ENCODE data around the gene SLC38A4.

SLC38A4 gene

GRCh38 chr12:46786774-46787173 is 39.0 kb downstream of the SLC38A4 start:
- FAIRE-seq (no peak), DNase-seq (ENCODE audit: insufficient read length, low spot score) (no peak)
- TF ChIP-seq TAF1 (IDR thresholded peaks at IDR 0.05; ENCODE audit: low read depth, low read length) (no peak), POLR2A (IDR thresholded peaks at IDR 0.05; ENCODE audit: low read depth, low read length) (no peak), PAX5 (IDR thresholded peaks at IDR 0.05; ENCODE audit: insufficient read depth, low read length, severe bottlenecking) (no peak), POU2F2 (IDR thresholded peaks at IDR 0.05; ENCODE audit: low read depth, low read length) (no peak), POLR2AphosphoS5 (IDR thresholded peaks at IDR 0.05; ENCODE audit: low read depth, low read length) (no peak), SPI1 (IDR thresholded peaks at IDR 0.05; ENCODE audit: low read depth, low read length) (no peak)

GRCh38 chr12:46785382-46785781 is 40.4 kb downstream of the SLC38A4 start:
- TF ChIP-seq POLR2AphosphoS5 (IDR thresholded peaks at IDR 0.05; ENCODE audit: low read depth, low read length) (no peak), SPI1 (IDR thresholded peaks at IDR 0.05; ENCODE audit: low read depth, low read length) (no peak), POU2F2 (IDR thresholded peaks at IDR 0.05; ENCODE audit: low read depth, low read length) (no peak), POLR2A (IDR thresholded peaks at IDR 0.05; ENCODE audit: low read depth, low read length) (no peak), PAX5 (IDR thresholded peaks at IDR 0.05; ENCODE audit: insufficient read depth, low read length, severe bottlenecking) (no peak), TAF1 (IDR thresholded peaks at IDR 0.05; ENCODE audit: low read depth, low read length) (no peak)
- DNase-seq (ENCODE audit: insufficient read length, low spot score) (no peak), FAIRE-seq (no peak)

DNA sequence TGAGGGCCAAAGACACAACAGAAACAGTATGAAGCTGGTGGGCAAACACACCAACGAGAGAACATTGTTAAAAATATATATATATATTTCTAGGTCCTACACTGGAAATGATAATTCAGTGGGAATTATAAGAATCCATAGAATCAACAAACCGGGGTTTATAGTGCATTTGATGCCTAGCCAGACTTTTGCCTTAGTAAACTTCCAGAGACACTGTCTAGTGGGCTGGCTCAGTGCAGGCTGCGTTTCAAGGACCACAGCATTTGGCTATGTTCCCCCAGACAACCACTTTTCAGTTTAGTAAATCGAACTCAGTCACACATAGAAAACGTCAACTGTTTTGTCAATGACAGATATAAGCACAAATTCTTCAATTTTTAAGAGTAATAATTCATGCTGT is 41.9 kb downstream of the SLC38A4 start:
- no peak for FAIRE-seq
- DNase-seq (ENCODE audit: insufficient read length, low spot score) = no peak
- no peak for TF ChIP-seq TAF1 (IDR thresholded peaks at IDR 0.05; ENCODE audit: low read depth, low read length)

- DNase-seq (ENCODE audit: insufficient read length, low spot score) (no peak), FAIRE-seq (no peak)
Observed at GRCh38 chr12:46779879-46780278, 45.9 kb downstream of the SLC38A4 start.

GRCh38 chr12:46779063-46779462 is 46.7 kb downstream of the SLC38A4 start:
- TF ChIP-seq POU2F2 (IDR thresholded peaks at IDR 0.05; ENCODE audit: low read depth, low read length) (no peak), SPI1 (IDR thresholded peaks at IDR 0.05; ENCODE audit: low read depth, low read length) (no peak), POLR2AphosphoS5 (IDR thresholded peaks at IDR 0.05; ENCODE audit: low read depth, low read length) (no peak), POLR2A (IDR thresholded peaks at IDR 0.05; ENCODE audit: low read depth, low read length) (no peak), TAF1 (IDR thresholded peaks at IDR 0.05; ENCODE audit: low read depth, low read length) (no peak), PAX5 (IDR thresholded peaks at IDR 0.05; ENCODE audit: insufficient read depth, low read length, severe bottlenecking) (no peak)
- no peak for DNase-seq (ENCODE audit: insufficient read length, low spot score)
- FAIRE-seq = no peak

More at GRCh38 chr12:46779879-46780278, 45.9 kb downstream of the SLC38A4 start:
- TF ChIP-seq TAF1 (IDR thresholded peaks at IDR 0.05; ENCODE audit: low read depth, low read length) = no peak
- no peak for TF ChIP-seq POLR2AphosphoS5 (IDR thresholded peaks at IDR 0.05; ENCODE audit: low read depth, low read length)
- no peak for TF ChIP-seq SPI1 (IDR thresholded peaks at IDR 0.05; ENCODE audit: low read depth, low read length)
- TF ChIP-seq PAX5 (IDR thresholded peaks at IDR 0.05; ENCODE audit: insufficient read depth, low read length, severe bottlenecking) = no peak
- no peak for TF ChIP-seq POLR2A (IDR thresholded peaks at IDR 0.05; ENCODE audit: low read depth, low read length)

- no peak for TF ChIP-seq TAF1 (IDR thresholded peaks at IDR 0.05; ENCODE audit: low read depth, low read length)
- no peak for TF ChIP-seq POLR2AphosphoS5 (IDR thresholded peaks at IDR 0.05; ENCODE audit: low read depth, low read length)
- TF ChIP-seq PAX5 (IDR thresholded peaks at IDR 0.05; ENCODE audit: insufficient read depth, low read length, severe bottlenecking) = no peak
- TF ChIP-seq SPI1 (IDR thresholded peaks at IDR 0.05; ENCODE audit: low read depth, low read length) = no peak
- TF ChIP-seq POLR2A (IDR thresholded peaks at IDR 0.05; ENCODE audit: low read depth, low read length) = no peak
- TF ChIP-seq POU2F2 (IDR thresholded peaks at IDR 0.05; ENCODE audit: low read depth, low read length) = no peak
- FAIRE-seq = no peak
Observed at GRCh38 chr12:46778415-46778814, 47.4 kb downstream of the SLC38A4 start.

DNA sequence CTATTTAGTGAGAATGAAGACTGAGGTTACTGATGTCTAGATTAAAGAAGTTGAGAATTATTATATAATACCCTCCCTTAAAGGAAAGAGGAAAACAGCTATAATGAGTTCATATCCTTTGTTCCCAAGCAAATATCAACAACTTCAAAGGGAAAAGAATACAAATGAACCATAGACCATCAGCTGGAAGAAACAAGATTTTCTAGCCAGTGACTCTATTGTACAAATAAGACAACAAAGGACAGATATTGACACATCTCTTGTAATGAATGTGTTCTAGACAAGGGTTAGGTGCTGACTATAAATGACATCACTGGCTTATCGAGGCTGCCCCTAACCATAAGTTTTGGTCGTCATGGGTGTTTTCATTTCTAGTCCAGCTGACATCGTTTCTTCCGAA is 48.2 kb downstream of the SLC38A4 start:
- no peak for FAIRE-seq
- no peak for DNase-seq (ENCODE audit: insufficient read length, low spot score)
- no peak for TF ChIP-seq TAF1 (IDR thresholded peaks at IDR 0.05; ENCODE audit: low read depth, low read length)
- TF ChIP-seq SPI1 (IDR thresholded peaks at IDR 0.05; ENCODE audit: low read depth, low read length) = no peak
- no peak for TF ChIP-seq PAX5 (IDR thresholded peaks at IDR 0.05; ENCODE audit: insufficient read depth, low read length, severe bottlenecking)
- TF ChIP-seq POLR2AphosphoS5 (IDR thresholded peaks at IDR 0.05; ENCODE audit: low read depth, low read length) = no peak
- no peak for TF ChIP-seq POU2F2 (IDR thresholded peaks at IDR 0.05; ENCODE audit: low read depth, low read length)
- TF ChIP-seq POLR2A (IDR thresholded peaks at IDR 0.05; ENCODE audit: low read depth, low read length) = no peak

More at GRCh38 chr12:46778415-46778814, 47.4 kb downstream of the SLC38A4 start:
- no peak for DNase-seq (ENCODE audit: insufficient read length, low spot score)

DNA sequence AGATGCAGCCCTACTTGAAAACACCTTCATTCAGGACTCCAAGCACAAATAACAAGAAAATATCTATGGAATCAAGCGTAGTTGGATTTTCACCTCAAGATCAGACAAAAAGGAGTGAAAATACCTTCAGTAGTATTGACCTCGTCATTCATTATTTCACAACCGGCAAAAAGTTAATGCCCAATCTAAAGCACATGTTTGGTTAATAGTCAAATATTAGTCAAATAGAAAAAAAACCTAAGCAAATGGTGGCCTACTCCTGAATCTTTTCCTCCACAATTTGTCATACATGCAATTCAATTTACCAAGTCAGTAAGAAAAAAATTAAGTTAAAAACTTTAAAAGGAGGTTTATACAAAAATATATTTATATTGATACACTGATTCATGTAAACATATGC is 50.0 kb downstream of the SLC38A4 start:
- no peak for TF ChIP-seq POLR2A (IDR thresholded peaks at IDR 0.05; ENCODE audit: low read depth, low read length)
- TF ChIP-seq POU2F2 (IDR thresholded peaks at IDR 0.05; ENCODE audit: low read depth, low read length) = no peak
- TF ChIP-seq POLR2AphosphoS5 (IDR thresholded peaks at IDR 0.05; ENCODE audit: low read depth, low read length) = no peak
- no peak for TF ChIP-seq PAX5 (IDR thresholded peaks at IDR 0.05; ENCODE audit: insufficient read depth, low read length, severe bottlenecking)
- no peak for TF ChIP-seq TAF1 (IDR thresholded peaks at IDR 0.05; ENCODE audit: low read depth, low read length)
- no peak for TF ChIP-seq SPI1 (IDR thresholded peaks at IDR 0.05; ENCODE audit: low read depth, low read length)
- no peak for DNase-seq (ENCODE audit: insufficient read length, low spot score)
- FAIRE-seq = no peak

GRCh38 chr12:46774322-46774633 is 51.5 kb downstream of the SLC38A4 start:
- FAIRE-seq = no peak
- no peak for DNase-seq (ENCODE audit: insufficient read length, low spot score)
- no peak for TF ChIP-seq POLR2AphosphoS5 (IDR thresholded peaks at IDR 0.05; ENCODE audit: low read depth, low read length)
- no peak for TF ChIP-seq TAF1 (IDR thresholded peaks at IDR 0.05; ENCODE audit: low read depth, low read length)
- TF ChIP-seq POU2F2 (IDR thresholded peaks at IDR 0.05; ENCODE audit: low read depth, low read length) = no peak
- TF ChIP-seq PAX5 (IDR thresholded peaks at IDR 0.05; ENCODE audit: insufficient read depth, low read length, severe bottlenecking) = no peak
- no peak for TF ChIP-seq POLR2A (IDR thresholded peaks at IDR 0.05; ENCODE audit: low read depth, low read length)
- no peak for TF ChIP-seq SPI1 (IDR thresholded peaks at IDR 0.05; ENCODE audit: low read depth, low read length)

DNA sequence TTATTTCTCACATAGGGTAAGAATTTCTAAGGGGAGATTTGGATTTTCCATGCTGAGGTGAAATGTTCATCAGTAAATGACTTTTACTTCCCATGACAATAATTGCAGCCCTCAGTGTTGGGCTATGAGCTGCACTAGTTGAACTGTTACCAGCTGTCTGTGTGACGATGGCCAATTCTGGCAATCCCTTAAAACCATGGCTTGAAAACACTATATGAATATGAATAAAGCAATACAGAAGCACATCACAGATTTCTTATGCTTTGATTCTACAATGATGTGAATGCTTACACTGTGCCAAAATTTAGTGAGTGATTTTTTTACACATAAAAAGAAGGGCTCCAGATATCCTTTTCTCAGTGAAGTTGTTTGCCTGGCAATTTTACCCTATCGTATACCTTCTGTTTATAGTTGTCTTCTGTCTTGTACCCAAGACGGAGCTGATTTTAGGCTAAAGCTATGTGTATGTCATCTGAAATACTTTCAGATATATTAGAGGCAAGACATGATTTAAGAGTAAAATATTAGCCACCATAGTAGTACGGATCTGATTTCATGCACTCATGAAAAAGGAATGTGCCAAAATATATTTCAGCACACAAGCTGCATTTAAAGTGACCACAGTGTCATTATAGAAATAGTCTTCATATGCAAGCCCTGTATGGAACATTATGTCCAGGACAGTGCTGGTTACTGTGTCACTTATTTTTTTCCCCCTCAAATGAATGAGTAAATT is 52.0 kb downstream of the SLC38A4 start:
- FAIRE-seq = no peak
- no peak for DNase-seq (ENCODE audit: insufficient read length, low spot score)
- no peak for TF ChIP-seq TAF1 (IDR thresholded peaks at IDR 0.05; ENCODE audit: low read depth, low read length)
- no peak for TF ChIP-seq POLR2A (IDR thresholded peaks at IDR 0.05; ENCODE audit: low read depth, low read length)
- TF ChIP-seq SPI1 (IDR thresholded peaks at IDR 0.05; ENCODE audit: low read depth, low read length) = no peak
- TF ChIP-seq POLR2AphosphoS5 (IDR thresholded peaks at IDR 0.05; ENCODE audit: low read depth, low read length) = no peak
- TF ChIP-seq POU2F2 (IDR thresholded peaks at IDR 0.05; ENCODE audit: low read depth, low read length) = no peak
- TF ChIP-seq PAX5 (IDR thresholded peaks at IDR 0.05; ENCODE audit: insufficient read depth, low read length, severe bottlenecking) = no peak
